HepG2 (cell line): ENCODE measurements around the gene LRRC17. TPM values are rescaled to one million over a fixed set of nuclear protein-coding genes. Genes with fewer than 3 reads are reported as not detected.

ENCODE experiments used
- ATAC-seq: fragments of 200-7000 bp; cut with Tn5 transposase; 3 replicates; pipeline ENCODE4 v1.9.1; 2020; ENCODE audit warnings: mild to moderate bottlenecking, moderate library complexity
- BruUV-seq: library from RNA; stranded (reverse); fragments of 400-500 nt; replicated peaks from 2 replicates; lab custom pipeline; 2021; lab: Mats Ljungman, UMichigan
- CTCF ChIA-PET: fragments of 300-600 bp; formaldehyde crosslinking; extraction: SDS; loops from one replicate; lab custom pipeline; 2021; ENCODE audit warnings: low total read pairs, inconsistent platforms, low intra/inter-chr PET ratio; lab: Yijun Ruan, JAX
- POLR2A ChIA-PET: fragments of 350-600 bp; sonication (Branson Sonifier 250); formaldehyde crosslinking; loops from one replicate; lab custom pipeline; 2020; ENCODE audit warnings: antibody characterized with exemption, inconsistent platforms; lab: Yijun Ruan, JAX
- DNase-seq: peaks from one replicate; pipeline ENCODE4 v3.0.0-alpha.2; 2015; ENCODE audit warnings: low spot score
- FAIRE-seq: peaks from 3 replicates; lab custom pipeline; 2011; peaks lifted over from hg19 to GRCh38; lab: Jason Lieb, UNC
- H2AFZ ChIP-seq: one replicate; pipeline ENCODE4 v1.6.1; 2011; ENCODE audit warnings: low read length, inconsistent platforms
- H3K27ac ChIP-seq: fragments of 300-600 bp; 3 replicates; pipeline ENCODE4 v1.8.0; 2011; ENCODE audit warnings: mixed run types, mild to moderate bottlenecking, mixed read lengths, low read length, inconsistent platforms; ENCODE audit not compliant: insufficient read depth; ENCODE audit errors: extremely low read length
- H3K27me3 ChIP-seq, 2 experiments: fragments of 200-600 bp in 1 of 2; 2 replicates in 1 of 2; 3 replicates in 1 of 2; pipeline versions ENCODE4 v1.6.0 to v1.8.0; 2011; ENCODE audit warnings: low read length in 2 of 2, mild to moderate bottlenecking in 2 of 2, moderate library complexity in 2 of 2, inconsistent platforms in 1 of 2; ENCODE audit not compliant: insufficient read depth in 2 of 2, control insufficient read depth in 1 of 2
- H3K36me3 ChIP-seq, 2 experiments: fragments of 200-600 bp in 1 of 2; replicated peaks in 1 of 2; 2 replicates in 1 of 2; 3 replicates in 1 of 2; pipeline versions ENCODE4 v1.5.1 to v1.8.0; 2011; ENCODE audit warnings: low read length in 2 of 2, inconsistent platforms in 1 of 2; ENCODE audit not compliant: insufficient read depth in 2 of 2, control insufficient read depth in 1 of 2
- H3K4me1 ChIP-seq: 2 replicates; pipeline ENCODE4 v1.5.1; 2012; ENCODE audit warnings: low read length, inconsistent platforms; ENCODE audit not compliant: insufficient read depth
- H3K4me2 ChIP-seq: 2 replicates; pipeline ENCODE4 v1.6.0; 2011; ENCODE audit warnings: low read depth, low read length, inconsistent platforms
- H3K4me3 ChIP-seq, 3 experiments: fragments of 200-600 bp in 1 of 3; sonication (generic), shearing (Covaris generic) in 1 of 3; replicated peaks in 1 of 3; 2 replicates each; pipeline ENCODE4 v1.5.1; 2011 to 2016; ENCODE audit warnings: low read length in 3 of 3, inconsistent platforms in 2 of 3, low read depth in 2 of 3, mild to moderate bottlenecking in 2 of 3, control low read depth in 1 of 3, mixed read lengths in 1 of 3; ENCODE audit not compliant: insufficient read depth in 1 of 3
- H3K79me2 ChIP-seq: one replicate; pipeline ENCODE4 v1.6.1; 2011; ENCODE audit warnings: low read length, inconsistent platforms; ENCODE audit not compliant: insufficient read depth
- H3K9ac ChIP-seq: 2 replicates; pipeline ENCODE4 v1.6.0; 2011; ENCODE audit warnings: mild to moderate bottlenecking, low read depth, low read length, inconsistent platforms; ENCODE audit not compliant: insufficient read depth
- H3K9me3 ChIP-seq: 2 replicates; pipeline ENCODE4 v1.5.1; 2012; ENCODE audit warnings: mild to moderate bottlenecking, low read length
- H4K20me1 ChIP-seq: 2 replicates; pipeline ENCODE4 v1.6.0; 2011; ENCODE audit warnings: inconsistent platforms, mild to moderate bottlenecking, low read length, moderate library complexity; ENCODE audit not compliant: insufficient read depth
- GTF2F1 ChIP-seq: fragments of 150-350 bp; IDR thresholded peaks from 2 replicates; pipeline ENCODE4 v1.6.1; 2014; ENCODE audit warnings: low read length
- PHF8 ChIP-seq: sonication (generic); formaldehyde crosslinking; IDR thresholded peaks from 2 replicates; pipeline ENCODE4 v1.5.0; 2020; ENCODE audit warnings: missing genetic modification reagents
- ZBTB49 ChIP-seq: sonication (generic); formaldehyde crosslinking; IDR thresholded peaks from 2 replicates; pipeline ENCODE4 v1.4.0; 2020; ENCODE audit warnings: missing genetic modification reagents, borderline replicate concordance
- WGBS: methylation state at CpG from one replicate; pipeline ENCODE4 v1.1.6; 2017; ENCODE audit warnings: low lambda C conversion rate; 5-methylcytosine and 5-hydroxymethylcytosine counted together
- in situ Hi-C: cut with HindIII; loops from 2 replicates; pipeline ENCODE4 v1.10.0; 2017; ENCODE audit warnings: low pct_unique_long_range_greater_than_20kb; ENCODE audit not compliant: extremely low pct_ligation_motif_present
- intact Hi-C: fragments of 100-400 bp; cut with micrococcal nuclease; formaldehyde crosslinking; loops from one replicate; pipeline ENCODE4 v1.10.0; 2022; ENCODE audit not compliant: unreplicated experiment
- polyA plus RNA-seq, 8 experiments: library from polyadenylated mRNA; depleted of rRNA in 3 of 8; stranded (reverse) in 7 of 8; unstranded in 1 of 8; fragments of >200 nt; fragmentation: Illumina TruSeq in 4 of 8; extraction: Trizol in 4 of 8; gene quantifications; 2 replicates each; pipeline versions ENCODE4 v1.2.1 to v1.2.3, GENCODE V29; 2011 to 2016; ENCODE audit warnings: low read depth in 4 of 8, missing spikeins in 1 of 8, mixed read lengths in 1 of 8; ENCODE audit not compliant: insufficient read depth in 1 of 8
- total RNA-seq, 5 experiments: library from RNA; depleted of rRNA; stranded (reverse); fragments of >200 nt; fragmentation: Illumina TruSeq; extraction: Trizol; gene quantifications; 2 replicates each; pipeline ENCODE4 v1.2.3, GENCODE V29; 2016; ENCODE audit warnings: low read depth in 1 of 5
- TF ChIP-seq, protein P1 (sequence below): sonication (generic); formaldehyde crosslinking; IDR thresholded peaks from 2 replicates; pipeline ENCODE4 v1.4.0; 2020; ENCODE audit warnings: missing genetic modification reagents

Gene LRRC17
- total and polyA plus RNA-seq, 2 of the 13 experiments (the other 11 are each of a cell fraction or from before 2014, with no cell fraction given), result 0.20 to 0.66 TPM

DNA sequence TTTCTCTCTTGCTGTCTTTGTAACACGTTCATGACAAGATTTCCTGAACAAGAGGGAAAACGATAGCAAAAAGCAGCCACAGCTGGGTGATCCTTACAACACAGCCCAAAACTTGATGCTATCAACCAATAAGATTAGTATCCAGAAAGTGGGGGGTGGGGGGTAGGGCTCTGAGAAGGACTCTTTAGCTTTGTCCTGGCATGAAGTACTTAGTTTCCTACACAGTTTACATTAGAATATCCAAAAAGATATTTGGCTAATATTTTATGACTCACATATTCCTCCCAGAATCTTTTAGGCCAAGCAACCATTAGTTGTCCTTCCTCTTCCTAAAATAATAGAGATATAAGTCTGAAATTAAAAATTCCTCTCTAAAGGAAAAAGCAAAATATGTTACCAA, 22.9 kb upstream of the LRRC17 start:
- Histone ChIP-seq H4K20me1 (no peaks in the 10 kb centered on the region), H3K4me3 (no peak overlapping the region), H3K36me3 (no peaks in the 10 kb centered on the region), H3K9ac (no peak overlapping the region), H3K4me1 (peaks cover 22% of the 10 kb centered on the region), H3K27me3 (no peaks in the 10 kb centered on the region), H2AFZ (no peak overlapping the region), H3K79me2 (no peaks in the 10 kb centered on the region), H3K4me2 (no peak overlapping the region), H3K9me3 (no peaks in the 10 kb centered on the region), H3K27ac (no peak overlapping the region)
- intact Hi-C loops, result no loop called here
- 78% methylated on average over 2 of the region's 2 CpGs for WGBS
- TF ChIP-seq ZBTB49, result no peak
- TF ChIP-seq, protein P1, sequence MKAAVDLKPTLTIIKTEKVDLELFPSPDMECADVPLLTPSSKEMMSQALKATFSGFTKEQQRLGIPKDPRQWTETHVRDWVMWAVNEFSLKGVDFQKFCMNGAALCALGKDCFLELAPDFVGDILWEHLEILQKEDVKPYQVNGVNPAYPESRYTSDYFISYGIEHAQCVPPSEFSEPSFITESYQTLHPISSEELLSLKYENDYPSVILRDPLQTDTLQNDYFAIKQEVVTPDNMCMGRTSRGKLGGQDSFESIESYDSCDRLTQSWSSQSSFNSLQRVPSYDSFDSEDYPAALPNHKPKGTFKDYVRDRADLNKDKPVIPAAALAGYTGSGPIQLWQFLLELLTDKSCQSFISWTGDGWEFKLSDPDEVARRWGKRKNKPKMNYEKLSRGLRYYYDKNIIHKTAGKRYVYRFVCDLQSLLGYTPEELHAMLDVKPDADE, result no peak
- no peak for TF ChIP-seq GTF2F1
- no peak for TF ChIP-seq PHF8 (CRISPR knock-in tag)
- POLR2A ChIA-PET, result no interaction called here
- CTCF ChIA-PET, result no interaction called here
- BruUV-seq, result no TSS peak
- no peak for ATAC-seq
- FAIRE-seq, result no peak
- in situ Hi-C loops, result no loop called here
- no peak for DNase-seq
